Activated CD8-positive, alpha-beta memory T cell treated with anti-CD3 and anti-CD28 coated beads for 1 hour (primary cell): ENCODE data around the gene PPP1R14D.

ENCODE experiments used
- DNase-seq, 2 donors: peaks; one replicate each; pipeline ENCODE4 v3.0.0-alpha.2; 2020; ENCODE audit warnings: low read depth in 1 of 2; ENCODE audit errors: extremely low read depth in 1 of 2

PPP1R14D gene

DNA sequence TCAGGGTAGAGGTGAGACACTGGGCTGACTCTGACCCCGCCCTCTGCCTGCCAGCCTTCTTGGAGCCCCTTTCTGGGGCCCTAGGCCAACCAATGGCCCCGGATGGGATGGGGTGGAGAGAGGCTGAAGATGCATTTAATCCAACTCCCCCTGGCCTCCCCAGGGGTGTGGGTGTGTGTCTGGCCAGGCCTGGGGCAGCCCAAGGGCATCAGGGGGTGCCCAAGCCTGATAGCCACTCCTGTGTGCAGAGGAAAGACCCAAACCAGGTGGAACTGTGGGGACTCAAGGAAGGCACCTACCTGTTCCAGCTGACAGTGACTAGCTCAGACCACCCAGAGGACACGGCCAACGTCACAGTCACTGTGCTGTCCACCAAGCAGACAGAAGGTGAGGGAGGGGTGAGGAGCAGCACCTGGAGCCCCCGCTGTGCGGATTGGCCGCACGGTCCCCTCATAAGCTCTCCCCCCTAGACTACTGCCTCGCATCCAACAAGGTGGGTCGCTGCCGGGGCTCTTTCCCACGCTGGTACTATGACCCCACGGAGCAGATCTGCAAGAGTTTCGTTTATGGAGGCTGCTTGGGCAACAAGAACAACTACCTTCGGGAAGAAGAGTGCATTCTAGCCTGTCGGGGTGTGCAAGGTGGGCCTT is 24.9 kb upstream of the PPP1R14D start:
- no peak for DNase-seq

DNA sequence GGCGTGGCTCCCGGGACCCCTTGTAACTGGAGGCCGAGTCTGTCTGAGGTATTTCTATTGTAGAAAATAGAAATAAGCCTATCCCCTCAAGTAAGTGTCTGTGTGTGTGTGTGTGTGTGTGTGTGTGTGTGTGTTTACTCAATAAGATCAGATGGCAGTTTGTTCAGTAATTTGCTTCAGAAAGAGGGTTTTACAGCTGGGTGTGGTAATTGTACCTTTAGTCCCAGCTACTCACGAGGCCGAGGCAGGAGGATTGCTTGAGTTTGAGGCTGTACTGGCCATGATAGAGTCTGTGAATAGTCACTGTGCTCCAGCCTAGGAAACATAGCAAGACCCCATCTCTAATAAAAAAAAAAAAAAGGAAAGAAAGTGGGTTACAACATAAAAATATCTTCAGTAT is 24.0 kb upstream of the PPP1R14D start:
- no peak for DNase-seq

- no peak for DNase-seq
Observed at GRCh38 chr15:40850576-40851112, 22.1 kb upstream of the PPP1R14D start.

- no peak for DNase-seq
Observed at GRCh38 chr15:40847223-40847961, 18.9 kb upstream of the PPP1R14D start.

DNA sequence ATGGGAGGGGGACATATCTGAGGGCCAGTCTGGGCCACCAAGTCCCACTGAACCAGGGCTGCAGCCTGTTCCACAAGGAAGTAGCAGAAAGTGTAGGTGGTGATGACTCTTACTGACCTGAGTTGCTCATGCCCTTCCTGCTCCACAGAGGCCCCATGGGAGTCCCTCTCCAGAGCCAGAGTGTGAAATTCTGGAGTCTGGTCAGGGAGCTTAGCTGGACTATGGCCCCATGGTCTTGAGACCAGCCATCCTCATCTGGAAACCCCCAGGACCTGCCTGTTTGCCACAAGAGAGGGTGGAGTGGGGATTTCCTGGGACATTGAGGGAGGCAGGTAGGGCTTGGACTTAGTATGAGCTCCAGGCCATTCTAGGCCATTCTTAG is 18.3 kb upstream of the PPP1R14D start:
- DNase-seq, result no peak

DNA sequence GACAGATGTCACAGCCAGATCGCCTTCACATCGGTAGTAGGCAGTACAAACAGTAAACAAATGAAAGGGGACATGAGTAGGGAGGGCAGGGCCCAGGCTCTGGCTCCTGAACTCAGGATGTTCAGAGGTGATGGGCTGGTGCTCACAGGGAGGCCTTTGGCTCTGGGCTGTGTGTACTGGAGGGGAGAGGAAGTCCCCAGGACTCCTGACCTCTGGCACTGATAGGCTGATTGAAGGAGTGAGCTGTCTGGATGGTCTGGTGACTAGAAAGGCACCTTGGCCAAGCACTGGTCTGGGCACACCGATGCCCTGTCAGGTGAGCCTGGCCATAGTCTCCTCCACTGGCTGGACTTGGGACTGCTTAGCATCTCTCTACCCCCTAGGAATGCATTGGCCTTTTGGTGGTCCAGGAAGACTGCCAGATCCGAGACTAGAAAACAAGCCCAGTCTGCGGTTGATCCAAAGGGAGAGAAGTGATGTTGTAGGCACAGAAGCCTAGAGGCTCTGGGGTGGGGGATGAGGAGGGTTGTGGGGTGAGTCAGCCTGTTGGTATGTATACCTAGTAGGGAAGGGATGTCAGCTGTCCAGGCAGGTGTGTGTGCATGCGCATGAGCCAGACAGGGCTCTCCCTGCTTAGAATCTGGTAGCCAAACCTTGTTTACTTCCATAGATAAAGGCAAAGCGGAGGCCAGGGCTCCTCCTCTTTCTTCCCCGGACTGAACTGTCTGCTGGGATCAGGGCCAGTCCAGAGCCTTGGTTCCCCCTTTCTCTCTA is 17.2 kb upstream of the PPP1R14D start:
- DNase-seq, result no peak

DNA sequence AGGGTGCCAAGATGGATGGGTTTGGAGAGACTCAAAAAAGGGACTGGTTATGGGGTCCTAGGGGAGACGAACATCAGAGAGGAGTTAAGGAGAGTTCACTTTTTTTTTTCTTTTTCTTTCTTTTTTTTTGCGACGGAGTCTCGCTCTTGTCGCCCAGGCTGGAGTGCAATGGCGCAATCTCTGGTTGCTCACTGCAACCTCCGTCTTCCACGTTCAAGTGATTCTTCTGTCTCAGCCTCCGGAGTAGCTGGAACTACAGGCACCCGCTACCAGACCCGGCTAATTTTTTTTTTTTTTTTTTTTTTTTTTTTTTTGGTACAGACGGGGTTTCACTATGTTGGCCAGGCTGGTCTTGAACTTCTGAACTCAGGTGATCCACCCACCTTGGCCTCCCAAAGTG is 16.5 kb upstream of the PPP1R14D start:
- DNase-seq, result no peak

GRCh38 chr15:40844696-40845030 is 16.2 kb upstream of the PPP1R14D start:
- DNase-seq, result no peak

GRCh38 chr15:40843885-40844695 is 15.6 kb upstream of the PPP1R14D start, which contains the start of gene SPINT1:
Gene SPINT1, plus strand, starts transcription at chr15:40844048. Its CDS starts 507 bp downstream, at chr15:40844555.
- no peak for DNase-seq

DNA sequence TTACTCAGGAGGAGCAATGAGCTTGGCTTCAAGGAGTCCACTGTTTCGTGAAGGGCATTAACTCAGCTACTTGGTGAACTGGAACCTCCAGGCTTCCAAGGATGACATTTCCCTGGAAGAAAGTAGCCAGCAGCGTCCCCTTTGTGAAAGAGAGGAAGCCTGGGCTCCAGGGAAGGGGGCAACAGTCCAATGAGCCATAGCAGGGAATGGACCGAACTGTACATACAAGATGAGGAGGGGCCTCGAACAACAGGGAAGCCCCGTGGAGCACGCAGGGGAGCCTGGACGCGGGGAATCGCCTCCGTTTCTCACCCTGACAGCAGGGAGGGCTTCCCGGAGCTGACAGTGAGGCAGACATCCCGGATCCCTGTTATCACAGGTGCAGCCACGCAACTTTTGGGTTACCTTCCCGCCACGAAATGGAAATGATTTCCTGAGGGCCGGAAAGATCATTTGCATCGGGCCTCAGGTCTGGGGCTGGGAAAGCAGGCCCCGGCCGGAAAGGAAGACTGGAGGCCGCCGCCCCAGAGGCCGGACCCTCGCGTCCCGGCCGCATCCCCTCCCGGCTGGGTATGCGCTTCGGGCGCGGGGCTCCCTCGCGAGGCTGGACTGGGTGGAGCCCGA is 14.9 kb upstream of the PPP1R14D start:
- no peak for DNase-seq

GRCh38 chr15:40841741-40842140 is 13.2 kb upstream of the PPP1R14D start:
- DNase-seq, result no peak

DNA sequence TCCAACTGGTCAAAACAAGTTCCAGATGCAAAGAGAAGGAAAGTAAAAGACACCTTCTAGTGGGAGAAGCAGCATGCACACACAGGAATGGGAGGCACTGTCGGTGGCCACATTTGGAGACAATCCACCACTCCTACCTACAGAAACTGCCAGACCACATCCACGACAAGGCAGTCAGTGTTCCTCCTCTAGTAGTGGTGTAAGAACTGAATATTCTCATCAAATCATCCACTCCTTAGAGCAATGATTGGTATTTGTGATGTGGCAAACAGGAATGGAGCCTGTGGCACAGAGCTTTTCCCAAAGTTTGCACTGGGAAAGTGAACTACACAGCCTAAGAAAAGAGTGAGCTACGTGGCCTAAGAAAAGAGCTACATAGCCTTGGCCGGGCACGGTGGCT is 10.2 kb upstream of the PPP1R14D start:
- DNase-seq, result no peak

DNA sequence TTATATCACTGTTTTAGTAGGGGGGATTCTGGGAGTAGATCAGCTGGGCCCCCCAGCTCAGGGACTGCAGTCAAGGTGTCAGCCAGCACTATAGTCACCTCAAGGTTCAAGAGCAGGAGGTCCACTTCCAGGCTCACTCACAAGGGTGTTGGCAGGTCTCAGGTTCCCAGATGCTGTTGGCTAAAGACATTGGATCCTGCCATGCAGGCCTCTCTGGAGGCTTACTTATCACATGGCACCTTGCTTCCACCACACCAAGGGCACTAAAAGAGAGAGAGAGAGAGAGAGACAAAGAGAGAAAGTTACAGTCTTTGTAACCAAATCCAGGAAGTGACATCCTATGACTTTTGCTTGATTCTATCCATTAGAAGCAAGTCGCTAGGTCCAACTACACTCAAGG is 7.5 kb upstream of the PPP1R14D start:
- no peak for DNase-seq

DNA sequence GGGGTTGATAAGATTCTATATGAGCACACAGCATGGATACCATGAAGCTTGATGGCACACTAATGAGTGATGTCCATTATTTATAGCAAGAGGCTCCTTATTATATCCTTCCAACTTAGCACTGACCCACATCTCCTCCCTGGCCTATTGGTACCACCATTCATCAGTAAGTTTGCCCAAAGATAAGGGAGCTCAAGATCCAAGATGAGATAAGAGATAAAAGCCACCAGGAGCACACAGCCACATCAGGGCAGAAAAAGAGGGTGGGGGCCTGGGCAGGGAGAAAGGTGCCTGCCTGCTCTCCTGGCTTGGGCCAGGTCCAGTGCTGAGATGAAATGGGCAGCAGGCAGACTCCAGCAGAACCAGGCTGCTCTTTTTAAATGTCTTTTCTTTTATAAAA is 4.4 kb upstream of the PPP1R14D start:
- DNase-seq, result no peak

- no peak for DNase-seq
Observed at GRCh38 chr15:40831861-40832260, 3.4 kb upstream of the PPP1R14D start.

DNA sequence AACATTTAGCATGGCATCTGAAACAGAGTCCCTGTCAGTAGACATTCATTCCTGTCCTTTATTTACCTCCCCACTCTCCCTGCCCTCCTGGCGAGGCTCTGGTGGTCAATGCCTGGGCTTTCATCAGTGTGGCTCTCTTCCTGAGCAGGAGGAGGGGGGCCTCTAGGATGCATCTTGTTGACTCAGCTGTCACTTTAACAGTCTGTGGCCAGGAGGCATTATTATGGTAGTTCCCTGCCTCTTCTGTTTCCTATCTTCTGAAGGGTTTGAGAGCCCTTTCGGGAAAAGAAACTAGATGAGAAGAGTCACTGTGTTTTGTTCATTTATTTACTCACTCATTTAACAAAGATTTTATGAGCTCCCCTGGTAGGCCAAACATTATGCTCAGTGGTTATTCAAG is 2.4 kb upstream of the PPP1R14D start:
- no peak for DNase-seq

DNA sequence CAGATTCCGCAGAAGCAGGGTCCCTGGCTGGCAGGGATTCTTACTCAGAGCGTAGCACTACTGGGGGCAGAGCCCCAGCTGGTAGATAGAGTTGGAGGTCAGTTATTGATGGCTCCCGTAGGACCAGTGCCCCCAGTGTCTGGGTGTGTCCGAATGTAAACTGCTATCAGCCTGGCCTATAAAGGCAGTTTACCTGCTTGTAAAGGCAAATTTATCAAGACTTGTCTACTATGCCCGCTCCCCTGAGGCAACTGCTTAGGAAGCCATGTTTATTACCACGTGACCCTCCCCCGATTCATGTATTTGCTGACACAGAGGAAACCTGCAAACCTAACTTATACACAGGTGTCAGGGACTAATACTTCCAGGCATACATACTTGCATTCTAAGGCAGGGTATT is 607 bp upstream of the PPP1R14D start:
- DNase-seq, result no peak

- DNase-seq, result no peak
Observed at GRCh38 chr15:40826423-40827075, 2.0 kb downstream of the PPP1R14D start.

- DNase-seq, result no peak
Observed at GRCh38 chr15:40825661-40826422, 2.7 kb downstream of the PPP1R14D start.
